GM12864 (cell line): Measurements from ENCODE around the gene OR13H1.
"Not testable (repeated sequence)": the region's sequence is repeated elsewhere in the genome, so short reads cannot be mapped to it uniquely, and the experiment has no call there.

ENCODE experiments used
- DNase-seq: peaks from one replicate; pipeline ENCODE4 v3.0.0-alpha.2; 2011; ENCODE audit warnings: low read depth
- H3K4me3 ChIP-seq: 2 replicates; pipeline ENCODE4 v1.5.1; 2011; ENCODE audit warnings: mild to moderate bottlenecking, low read depth, low read length, control low read depth
- TF ChIP-seq, protein P1 (sequence below): IDR thresholded peaks from 2 replicates; pipeline ENCODE4 v1.5.1; 2011; ENCODE audit warnings: low read depth, mild to moderate bottlenecking, moderate library complexity, low read length, control low read depth, inconsistent platforms; ENCODE audit errors: missing control alignments

The OR13H1 gene

DNA sequence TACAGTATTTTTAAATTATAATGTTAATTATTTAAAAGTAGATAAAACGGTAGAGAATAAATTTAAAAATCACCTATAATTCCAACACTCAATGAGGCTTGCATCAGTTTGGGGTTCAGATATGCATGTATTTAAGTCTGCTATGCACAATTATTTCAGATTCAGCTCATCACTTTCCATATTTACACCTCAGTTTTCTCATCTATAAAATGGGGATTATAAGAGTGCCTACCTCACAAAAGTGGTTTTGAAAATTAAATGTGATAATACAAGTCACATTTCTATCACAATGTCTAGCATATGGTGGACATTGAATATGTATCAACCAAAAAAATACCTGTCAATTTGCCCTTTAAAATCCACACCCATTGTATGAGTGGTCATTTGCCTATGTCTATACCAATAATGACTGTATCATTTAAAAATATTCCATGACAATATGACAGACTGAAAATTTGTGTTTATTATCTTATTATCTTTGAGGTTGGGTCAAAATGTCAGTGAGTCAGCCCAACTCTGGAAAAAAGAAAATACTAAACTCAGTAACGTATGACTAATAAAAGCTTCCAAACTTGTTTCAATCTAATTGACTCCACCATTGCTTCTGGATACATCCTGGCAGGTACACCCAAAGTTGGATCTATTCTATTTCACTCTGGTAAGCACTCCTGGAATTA is 20.8 kb downstream of the OR13H1 start:
- TF ChIP-seq, protein P1, sequence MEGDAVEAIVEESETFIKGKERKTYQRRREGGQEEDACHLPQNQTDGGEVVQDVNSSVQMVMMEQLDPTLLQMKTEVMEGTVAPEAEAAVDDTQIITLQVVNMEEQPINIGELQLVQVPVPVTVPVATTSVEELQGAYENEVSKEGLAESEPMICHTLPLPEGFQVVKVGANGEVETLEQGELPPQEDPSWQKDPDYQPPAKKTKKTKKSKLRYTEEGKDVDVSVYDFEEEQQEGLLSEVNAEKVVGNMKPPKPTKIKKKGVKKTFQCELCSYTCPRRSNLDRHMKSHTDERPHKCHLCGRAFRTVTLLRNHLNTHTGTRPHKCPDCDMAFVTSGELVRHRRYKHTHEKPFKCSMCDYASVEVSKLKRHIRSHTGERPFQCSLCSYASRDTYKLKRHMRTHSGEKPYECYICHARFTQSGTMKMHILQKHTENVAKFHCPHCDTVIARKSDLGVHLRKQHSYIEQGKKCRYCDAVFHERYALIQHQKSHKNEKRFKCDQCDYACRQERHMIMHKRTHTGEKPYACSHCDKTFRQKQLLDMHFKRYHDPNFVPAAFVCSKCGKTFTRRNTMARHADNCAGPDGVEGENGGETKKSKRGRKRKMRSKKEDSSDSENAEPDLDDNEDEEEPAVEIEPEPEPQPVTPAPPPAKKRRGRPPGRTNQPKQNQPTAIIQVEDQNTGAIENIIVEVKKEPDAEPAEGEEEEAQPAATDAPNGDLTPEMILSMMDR = no peak
- no peak overlapping the region for H3K4me3 ChIP-seq
- DNase-seq = no peak

DNA sequence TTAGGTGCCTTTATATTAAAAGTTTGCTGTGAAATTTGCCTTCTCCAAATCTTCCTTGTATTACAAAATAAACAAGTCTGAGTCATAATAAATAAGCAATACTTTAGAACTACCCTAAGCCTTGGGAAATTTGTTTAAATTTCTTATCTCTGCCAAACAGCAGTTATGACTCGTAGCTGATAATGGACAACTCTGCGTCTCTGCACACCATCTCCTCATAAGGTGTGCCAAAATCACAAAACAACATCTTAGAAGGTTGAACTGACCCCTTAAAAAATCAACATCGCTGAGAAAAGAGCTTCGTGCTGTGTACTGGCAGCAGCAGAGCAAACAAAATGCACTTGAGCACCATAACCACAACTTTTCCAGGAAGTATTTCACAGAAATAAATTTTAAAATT is 22.0 kb downstream of the OR13H1 start:
- no peak for DNase-seq
- TF ChIP-seq, protein P1 = no peak
- no peak overlapping the region for H3K4me3 ChIP-seq

DNA sequence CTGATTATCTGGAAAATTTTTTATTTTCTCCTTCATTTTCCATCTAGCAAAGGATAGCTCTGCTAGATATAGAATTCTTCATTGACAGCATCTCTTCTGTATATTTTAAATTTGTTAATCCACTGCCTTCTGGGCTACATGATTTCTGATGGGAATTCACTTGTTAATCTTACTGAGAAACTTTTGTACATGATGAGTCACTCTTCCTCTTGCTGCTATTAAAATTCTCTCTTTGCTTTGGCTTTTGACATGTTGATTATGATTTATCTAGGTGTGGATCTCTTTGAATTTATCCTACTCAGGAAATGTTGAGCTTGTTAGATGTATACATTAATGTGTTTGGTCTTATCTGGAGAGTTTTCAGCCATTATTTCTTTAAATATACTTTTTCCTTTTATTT is 27.5 kb downstream of the OR13H1 start:
- DNase-seq = no peak
- TF ChIP-seq, protein P1 = no peak
- H3K4me3 ChIP-seq = no peak overlapping the region

DNA sequence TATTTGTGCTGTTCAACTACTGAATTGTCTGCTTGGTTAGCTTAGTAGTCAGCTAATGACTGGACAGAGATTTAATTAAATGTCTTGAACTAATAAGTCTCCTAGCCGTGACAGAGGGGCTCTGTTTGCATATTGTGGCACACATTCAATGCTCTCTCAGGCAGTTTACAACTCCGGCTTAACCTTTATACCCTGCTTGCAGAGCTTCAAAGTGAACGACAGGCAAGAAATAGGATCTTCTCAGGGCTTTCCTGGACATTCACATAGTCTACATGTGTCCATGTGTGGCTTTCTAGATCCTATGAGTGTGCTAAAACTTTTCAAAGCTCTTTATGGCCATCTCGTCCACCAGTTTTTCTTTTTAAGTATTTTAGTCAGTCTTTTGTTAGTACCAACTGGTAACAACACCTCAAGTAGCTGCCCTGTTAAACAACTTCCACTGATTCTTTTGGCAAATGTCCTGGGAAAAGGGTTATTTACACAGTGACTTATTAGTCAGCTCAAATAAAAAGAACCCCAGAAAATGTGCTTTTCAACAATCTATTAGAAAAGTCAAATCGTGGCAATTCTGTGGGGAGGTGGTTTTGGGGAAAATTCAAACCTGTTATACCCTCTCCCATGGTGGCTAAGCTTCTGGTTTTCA is 28.6 kb downstream of the OR13H1 start:
- TF ChIP-seq, protein P1 = no peak
- no peak overlapping the region for H3K4me3 ChIP-seq
- no peak for DNase-seq

DNA sequence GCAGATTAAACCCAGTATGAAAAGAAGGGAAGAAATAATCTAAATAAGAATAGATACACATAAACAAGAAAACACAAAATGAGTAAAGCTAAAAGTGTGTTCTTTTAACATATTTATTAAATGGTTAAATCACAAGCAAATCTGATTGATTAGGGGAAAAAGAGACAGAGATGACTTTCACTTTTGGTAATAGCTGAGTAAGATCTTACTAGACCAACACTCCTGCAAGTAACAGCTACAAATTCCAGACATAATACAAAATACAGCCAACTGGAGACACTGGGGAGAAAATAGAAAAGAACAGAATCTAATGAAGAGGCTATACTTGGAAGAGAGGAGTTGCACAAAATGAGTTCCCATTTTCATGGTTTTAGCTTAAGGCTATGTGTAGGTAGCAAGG is 33.5 kb downstream of the OR13H1 start:
- no peak overlapping the region for H3K4me3 ChIP-seq
- no peak for DNase-seq
- TF ChIP-seq, protein P1 = no peak

DNA sequence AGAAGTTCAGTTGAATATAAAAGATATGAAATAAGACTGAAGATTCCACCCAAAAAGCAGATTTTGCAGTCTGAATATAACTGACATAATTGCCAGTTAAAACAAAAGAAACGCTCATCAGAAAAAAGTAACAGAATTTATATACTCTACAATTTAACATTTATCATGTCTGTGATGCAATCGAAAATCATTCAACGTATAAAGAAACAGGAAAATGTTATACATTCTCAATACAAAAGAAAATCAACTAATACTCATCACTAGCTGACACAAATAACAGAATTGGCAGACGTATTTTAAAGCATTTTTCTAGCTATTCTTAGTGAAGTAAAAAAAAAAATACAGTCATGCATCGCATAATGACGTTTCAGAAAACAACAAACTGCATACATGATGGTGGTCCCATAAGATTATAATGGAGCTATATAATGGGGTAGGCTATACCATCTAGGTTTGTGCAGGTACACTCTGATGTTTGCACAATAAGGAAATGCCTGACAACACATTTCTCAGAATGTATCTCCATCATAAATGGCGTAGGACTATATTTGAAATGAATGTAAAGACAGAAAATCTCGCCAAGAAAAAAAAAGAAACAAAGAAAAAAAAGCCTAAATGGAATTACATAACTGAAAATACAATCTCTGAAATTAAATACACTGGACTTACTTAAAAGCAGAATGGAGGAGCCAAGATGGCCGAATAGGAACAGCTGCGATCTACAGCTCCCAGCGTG is 34.3 kb downstream of the OR13H1 start:
- no peak overlapping the region for H3K4me3 ChIP-seq
- DNase-seq = no peak
- TF ChIP-seq, protein P1 = no peak

DNA sequence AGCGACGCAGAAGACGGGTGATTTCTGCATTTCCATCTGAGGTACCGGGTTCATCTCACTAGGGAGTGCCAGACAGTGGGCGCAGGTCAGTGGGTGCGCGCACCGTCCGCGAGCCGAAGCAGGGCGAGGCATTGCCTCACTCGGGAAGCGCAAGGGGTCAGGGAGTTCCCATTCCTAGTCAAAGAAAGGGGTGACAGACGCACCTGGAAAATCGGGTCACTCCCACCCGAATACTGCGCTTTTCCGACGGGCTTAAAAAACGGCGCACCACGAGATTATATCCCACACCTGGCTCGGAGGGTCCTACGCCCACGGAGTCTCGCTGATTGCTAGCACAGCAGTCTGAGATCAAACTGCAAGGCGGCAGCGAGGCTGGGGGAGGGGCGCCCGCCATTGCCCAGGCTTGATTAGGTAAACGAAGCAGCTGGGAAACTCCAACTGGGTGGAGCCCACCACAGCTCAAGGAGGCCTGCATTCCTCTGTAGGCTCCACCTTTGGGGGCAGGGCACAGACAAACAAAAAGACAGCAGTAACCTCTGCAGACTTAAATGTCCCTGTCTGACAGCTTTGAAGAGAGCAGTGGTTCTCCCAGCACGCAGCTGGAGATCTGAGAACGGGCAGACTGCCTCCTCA is 35.0 kb downstream of the OR13H1 start:
- not testable (repeated sequence) for DNase-seq, H3K4me3 ChIP-seq
